ENCODE measurements around the gene NPHP4.

- no peak for TF ChIP-seq RXRA (IDR thresholded peaks at IDR 0.05; ENCODE audit: borderline replicate concordance, low read depth)
- TF ChIP-seq SMC3 (IDR thresholded peaks at IDR 0.05; ENCODE audit: low read depth, low read length): no peak
- TF ChIP-seq, protein P1, sequence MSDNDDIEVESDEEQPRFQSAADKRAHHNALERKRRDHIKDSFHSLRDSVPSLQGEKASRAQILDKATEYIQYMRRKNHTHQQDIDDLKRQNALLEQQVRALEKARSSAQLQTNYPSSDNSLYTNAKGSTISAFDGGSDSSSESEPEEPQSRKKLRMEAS (IDR thresholded peaks at IDR 0.05; ENCODE audit: low read depth): no peak
- TF ChIP-seq, protein P2, sequence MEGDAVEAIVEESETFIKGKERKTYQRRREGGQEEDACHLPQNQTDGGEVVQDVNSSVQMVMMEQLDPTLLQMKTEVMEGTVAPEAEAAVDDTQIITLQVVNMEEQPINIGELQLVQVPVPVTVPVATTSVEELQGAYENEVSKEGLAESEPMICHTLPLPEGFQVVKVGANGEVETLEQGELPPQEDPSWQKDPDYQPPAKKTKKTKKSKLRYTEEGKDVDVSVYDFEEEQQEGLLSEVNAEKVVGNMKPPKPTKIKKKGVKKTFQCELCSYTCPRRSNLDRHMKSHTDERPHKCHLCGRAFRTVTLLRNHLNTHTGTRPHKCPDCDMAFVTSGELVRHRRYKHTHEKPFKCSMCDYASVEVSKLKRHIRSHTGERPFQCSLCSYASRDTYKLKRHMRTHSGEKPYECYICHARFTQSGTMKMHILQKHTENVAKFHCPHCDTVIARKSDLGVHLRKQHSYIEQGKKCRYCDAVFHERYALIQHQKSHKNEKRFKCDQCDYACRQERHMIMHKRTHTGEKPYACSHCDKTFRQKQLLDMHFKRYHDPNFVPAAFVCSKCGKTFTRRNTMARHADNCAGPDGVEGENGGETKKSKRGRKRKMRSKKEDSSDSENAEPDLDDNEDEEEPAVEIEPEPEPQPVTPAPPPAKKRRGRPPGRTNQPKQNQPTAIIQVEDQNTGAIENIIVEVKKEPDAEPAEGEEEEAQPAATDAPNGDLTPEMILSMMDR (IDR thresholded peaks at IDR 0.05): no peak
- TF ChIP-seq, protein P3, sequence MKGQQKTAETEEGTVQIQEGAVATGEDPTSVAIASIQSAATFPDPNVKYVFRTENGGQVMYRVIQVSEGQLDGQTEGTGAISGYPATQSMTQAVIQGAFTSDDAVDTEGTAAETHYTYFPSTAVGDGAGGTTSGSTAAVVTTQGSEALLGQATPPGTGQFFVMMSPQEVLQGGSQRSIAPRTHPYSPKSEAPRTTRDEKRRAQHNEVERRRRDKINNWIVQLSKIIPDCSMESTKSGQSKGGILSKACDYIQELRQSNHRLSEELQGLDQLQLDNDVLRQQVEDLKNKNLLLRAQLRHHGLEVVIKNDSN (IDR thresholded peaks at IDR 0.05; ENCODE audit: borderline replicate concordance, low read depth): no peak
Observed at GRCh38 chr1:5982868-5983267, 9.4 kb downstream of the NPHP4 start.
